ENCODE results near the gene LMBRD2. TPM values are rescaled to one million over a fixed set of nuclear protein-coding genes. Genes with fewer than 3 reads are reported as not detected.
"Not testable (repeated sequence)": the region's sequence is repeated elsewhere in the genome, so short reads cannot be mapped to it uniquely, and the experiment has no call there.

LMBRD2 gene
- total RNA-seq, 3 donors from 2014 or later (not counting 1 experiment from before 2014, with no cell fraction given): 6.9 to 9.8 (median 9.6) TPM

DNA sequence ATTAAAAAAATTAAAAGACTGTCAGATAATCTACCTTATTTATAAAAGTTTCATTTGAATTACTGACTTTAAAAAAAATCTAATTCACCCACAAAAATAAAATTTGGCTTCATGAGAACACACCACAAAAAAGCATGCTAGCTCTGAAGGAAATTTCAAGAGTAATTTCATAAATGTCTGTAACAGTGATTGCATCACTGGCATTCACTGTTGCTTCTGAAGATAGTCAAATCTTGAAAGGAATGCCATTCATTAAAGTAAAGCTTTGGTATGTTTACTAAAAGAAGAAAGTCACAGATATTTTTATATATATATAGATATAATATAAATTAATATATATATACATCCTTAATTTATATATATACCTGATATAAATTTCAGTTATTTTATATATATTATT is 46.6 kb upstream of the LMBRD2 start:
- no peak for DNase-seq

DNA sequence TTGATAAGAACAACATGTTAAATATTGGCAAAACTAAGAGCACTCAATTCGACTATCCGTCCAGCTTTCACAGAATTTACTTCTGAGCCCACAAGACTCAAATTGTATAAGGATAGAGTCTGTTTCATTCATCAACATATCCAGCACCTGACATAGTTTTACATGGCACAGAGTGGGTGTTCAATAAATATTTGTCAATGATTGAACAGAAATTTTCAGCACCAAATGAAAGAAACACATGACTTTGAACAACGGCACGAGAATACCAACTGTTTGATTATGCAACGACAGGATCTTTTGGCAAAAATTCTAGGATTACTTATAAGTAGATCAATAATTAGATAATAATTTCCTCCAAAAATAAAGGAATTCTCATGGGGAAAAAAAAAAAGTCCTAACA is 42.1 kb upstream of the LMBRD2 start:
- H3K27me3 Mint-ChIP-seq (ENCODE audit: low read depth in 2 of 2): no peaks in the 10 kb centered on the region
- H3K27ac Mint-ChIP-seq: no peak overlapping the region
- DNase-seq: no peak
- H3K4me3 Mint-ChIP-seq: no peak overlapping the region
- peaks cover 26% of the 10 kb centered on the region for H3K36me3 ChIP-seq (ENCODE audit: control insufficient read depth, insufficient read depth, low read length)
- H3K27ac ChIP-seq (ENCODE audit: low read length): no peak overlapping the region
- WGBS (ENCODE audit: insufficient coverage): 100% methylated on average over 2 of the region's 5 CpGs
- peaks cover 0 to 3% of the 10 kb centered on the region in 2 donors for H3K4me1 Mint-ChIP-seq
- peaks cover 0 to 2% of the 10 kb centered on the region in 2 donors for H3K9me3 Mint-ChIP-seq
- ATAC-seq: no peak
- intact Hi-C loops (cut with micrococcal nuclease): no loop called here
- peaks cover 20% of the 10 kb centered on the region for H3K36me3 Mint-ChIP-seq
- no peaks in the 10 kb centered on the region for H3K9me3 ChIP-seq (ENCODE audit: control insufficient read depth, insufficient read depth, low read length)
- TF ChIP-seq, protein P1, sequence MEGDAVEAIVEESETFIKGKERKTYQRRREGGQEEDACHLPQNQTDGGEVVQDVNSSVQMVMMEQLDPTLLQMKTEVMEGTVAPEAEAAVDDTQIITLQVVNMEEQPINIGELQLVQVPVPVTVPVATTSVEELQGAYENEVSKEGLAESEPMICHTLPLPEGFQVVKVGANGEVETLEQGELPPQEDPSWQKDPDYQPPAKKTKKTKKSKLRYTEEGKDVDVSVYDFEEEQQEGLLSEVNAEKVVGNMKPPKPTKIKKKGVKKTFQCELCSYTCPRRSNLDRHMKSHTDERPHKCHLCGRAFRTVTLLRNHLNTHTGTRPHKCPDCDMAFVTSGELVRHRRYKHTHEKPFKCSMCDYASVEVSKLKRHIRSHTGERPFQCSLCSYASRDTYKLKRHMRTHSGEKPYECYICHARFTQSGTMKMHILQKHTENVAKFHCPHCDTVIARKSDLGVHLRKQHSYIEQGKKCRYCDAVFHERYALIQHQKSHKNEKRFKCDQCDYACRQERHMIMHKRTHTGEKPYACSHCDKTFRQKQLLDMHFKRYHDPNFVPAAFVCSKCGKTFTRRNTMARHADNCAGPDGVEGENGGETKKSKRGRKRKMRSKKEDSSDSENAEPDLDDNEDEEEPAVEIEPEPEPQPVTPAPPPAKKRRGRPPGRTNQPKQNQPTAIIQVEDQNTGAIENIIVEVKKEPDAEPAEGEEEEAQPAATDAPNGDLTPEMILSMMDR (IDR thresholded peaks at IDR 0.05): no peak
- H3K4me1 ChIP-seq (ENCODE audit: control insufficient read depth, insufficient read depth, low read length): no peaks in the 10 kb centered on the region
- H3K27me3 ChIP-seq (ENCODE audit: control insufficient read depth, insufficient read depth, low read length): no peaks in the 10 kb centered on the region
- H3K4me3 ChIP-seq (ENCODE audit: low read length): no peak overlapping the region

More for the DNA sequence above, 46.6 kb upstream of the LMBRD2 start:
- peaks cover 45% of the 10 kb centered on the region for H3K36me3 ChIP-seq (ENCODE audit: control insufficient read depth, insufficient read depth, low read length)
- H3K4me1 ChIP-seq (ENCODE audit: control insufficient read depth, insufficient read depth, low read length): no peaks in the 10 kb centered on the region
- no peaks in the 10 kb centered on the region for H3K9me3 Mint-ChIP-seq
- H3K4me3 Mint-ChIP-seq: no peak overlapping the region
- no peaks in the 10 kb centered on the region for H3K4me1 Mint-ChIP-seq
- TF ChIP-seq, protein P1 (IDR thresholded peaks at IDR 0.05): no peak
- no peak overlapping the region for H3K27ac Mint-ChIP-seq
- H3K36me3 Mint-ChIP-seq: peaks cover 13% of the 10 kb centered on the region
- no peak overlapping the region for H3K4me3 ChIP-seq (ENCODE audit: low read length)
- intact Hi-C loops (cut with micrococcal nuclease): no loop called here
- no peak for ATAC-seq
- no peak overlapping the region for H3K27ac ChIP-seq (ENCODE audit: low read length)
- no peaks in the 10 kb centered on the region for H3K9me3 ChIP-seq (ENCODE audit: control insufficient read depth, insufficient read depth, low read length)
- no peaks in the 10 kb centered on the region for H3K27me3 ChIP-seq (ENCODE audit: control insufficient read depth, insufficient read depth, low read length)
- H3K27me3 Mint-ChIP-seq (ENCODE audit: low read depth in 2 of 2): no peaks in the 10 kb centered on the region

DNA sequence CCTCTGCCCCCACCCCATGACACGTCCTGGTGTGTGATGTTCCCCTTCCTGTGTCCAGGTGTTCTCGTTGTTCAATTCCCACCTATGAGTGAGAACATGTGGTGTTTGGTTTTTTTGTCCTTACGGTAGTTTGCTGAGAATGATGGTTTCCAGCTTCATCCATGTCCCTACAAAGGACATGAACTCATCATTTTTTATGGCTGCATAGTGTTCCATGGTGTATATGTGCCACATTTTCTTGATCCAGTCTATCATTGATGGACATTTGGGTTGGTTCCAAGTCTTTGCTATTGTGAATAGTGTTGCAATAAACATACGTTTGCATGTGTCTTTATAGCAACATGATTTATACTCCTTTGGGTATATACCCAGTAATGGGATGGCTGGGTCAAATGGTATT is 32.7 kb upstream of the LMBRD2 start:
- intact Hi-C loops (cut with micrococcal nuclease); H3K4me3 ChIP-seq (ENCODE audit: low read length); DNase-seq; H3K27me3 ChIP-seq (ENCODE audit: control insufficient read depth, insufficient read depth, low read length); H3K4me1 Mint-ChIP-seq; H3K4me1 ChIP-seq (ENCODE audit: control insufficient read depth, insufficient read depth, low read length); H3K9me3 ChIP-seq (ENCODE audit: control insufficient read depth, insufficient read depth, low read length); H3K27ac Mint-ChIP-seq; H3K9me3 Mint-ChIP-seq; H3K27me3 Mint-ChIP-seq (ENCODE audit: low read depth in 2 of 2); H3K27ac ChIP-seq (ENCODE audit: low read length); ATAC-seq; H3K4me3 Mint-ChIP-seq: not testable (repeated sequence)
- peaks cover 19% of the 10 kb centered on the region for H3K36me3 Mint-ChIP-seq
- WGBS (ENCODE audit: insufficient coverage): no CpG with 5 or more reads among the region's 4 CpGs
- H3K36me3 ChIP-seq (ENCODE audit: control insufficient read depth, insufficient read depth, low read length): peaks cover 26% of the 10 kb centered on the region

DNA sequence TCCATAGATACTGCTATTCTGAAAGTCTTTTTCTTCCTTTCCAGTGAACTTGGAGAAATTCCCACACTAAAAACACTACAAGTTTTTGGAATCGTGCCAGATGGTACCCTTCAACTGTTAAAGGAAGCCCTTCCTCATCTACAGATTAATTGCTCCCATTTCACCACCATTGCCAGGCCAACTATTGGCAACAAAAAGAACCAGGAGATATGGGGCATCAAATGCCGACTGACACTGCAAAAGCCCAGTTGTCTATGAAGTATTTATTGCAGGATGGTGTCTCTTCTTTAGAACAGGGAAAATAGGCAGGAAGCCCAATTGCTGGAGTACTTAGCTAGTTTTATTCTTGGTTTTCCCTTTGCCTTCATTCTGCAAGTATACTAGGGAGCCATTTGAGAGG is 30.1 kb upstream of the LMBRD2 start:
- 97% methylated on average over 2 of the region's 2 CpGs for WGBS (ENCODE audit: insufficient coverage)
- Mint-ChIP-seq H3K4me3 (no peak overlapping the region), H3K27ac (no peak overlapping the region), H3K27me3 (ENCODE audit: low read depth in 2 of 2) (no peaks in the 10 kb centered on the region), H3K4me1 (no peaks in the 10 kb centered on the region), H3K36me3 (peaks cover 29% of the 10 kb centered on the region), H3K9me3 (no peaks in the 10 kb centered on the region)
- intact Hi-C loops (cut with micrococcal nuclease): no loop called here
- H3K27me3 ChIP-seq (ENCODE audit: control insufficient read depth, insufficient read depth, low read length): no peaks in the 10 kb centered on the region
- no peaks in the 10 kb centered on the region for H3K9me3 ChIP-seq (ENCODE audit: control insufficient read depth, insufficient read depth, low read length)
- TF ChIP-seq, protein P1 (IDR thresholded peaks at IDR 0.05): no peak
- DNase-seq: no peak
- H3K4me3 ChIP-seq (ENCODE audit: low read length): no peak overlapping the region
- peaks cover 51% of the 10 kb centered on the region for H3K36me3 ChIP-seq (ENCODE audit: control insufficient read depth, insufficient read depth, low read length)
- H3K27ac ChIP-seq (ENCODE audit: low read length): no peak overlapping the region
- no peaks in the 10 kb centered on the region for H3K4me1 ChIP-seq (ENCODE audit: control insufficient read depth, insufficient read depth, low read length)
- no peak for ATAC-seq
